KOPT-K1 (cell line): ENCODE measurements around the gene PYGO2.
"Not testable (repeated sequence)": the region's sequence is repeated elsewhere in the genome, so short reads cannot be mapped to it uniquely, and the experiment has no call there.

Experiments
- H3K27ac ChIP-seq: fragments of 200-600 bp; sonication (generic); 2 replicates; pipeline ENCODE4 v1.5.1; 2016; ENCODE audit warnings: antibody characterized with exemption, mild to moderate bottlenecking, low read depth, low read length; ENCODE audit not compliant: poor library complexity, severe bottlenecking
- H3K36me3 ChIP-seq: fragments of 200-600 bp; sonication (generic); 2 replicates; pipeline ENCODE4 v1.5.1; 2017; ENCODE audit warnings: antibody characterized with exemption, mild to moderate bottlenecking, low read length, moderate library complexity; ENCODE audit not compliant: insufficient read depth
- H3K9me3 ChIP-seq: fragments of 200-600 bp; sonication (generic); 2 replicates; pipeline ENCODE4 v1.5.1; 2017; ENCODE audit warnings: antibody characterized with exemption, low read length, mild to moderate bottlenecking; ENCODE audit not compliant: insufficient read depth, poor library complexity, severe bottlenecking

The PYGO2 gene

GRCh38 chr1:154992721-154993571 is 31.4 kb upstream of the PYGO2 start:
- Histone ChIP-seq H3K36me3 (peaks cover 32% of the 10 kb centered on the region), H3K9me3 (no peaks in the 10 kb centered on the region), H3K27ac (no peak overlapping the region)

GRCh38 chr1:154990276-154990675 is 28.7 kb upstream of the PYGO2 start:
- Histone ChIP-seq H3K27ac (no peak overlapping the region), H3K36me3 (peaks cover 48% of the 10 kb centered on the region), H3K9me3 (no peaks in the 10 kb centered on the region)

- Histone ChIP-seq H3K36me3 (peaks cover 48% of the 10 kb centered on the region), H3K27ac (no peak overlapping the region), H3K9me3 (no peaks in the 10 kb centered on the region)
Observed at GRCh38 chr1:154989195-154989860, 27.7 kb upstream of the PYGO2 start.

GRCh38 chr1:154988058-154988954 is 26.7 kb upstream of the PYGO2 start:
- H3K27ac ChIP-seq = no peak overlapping the region
- H3K9me3 ChIP-seq = no peaks in the 10 kb centered on the region
- H3K36me3 ChIP-seq = peaks cover 48% of the 10 kb centered on the region

- Histone ChIP-seq H3K36me3 (peaks cover 48% of the 10 kb centered on the region), H3K9me3 (no peaks in the 10 kb centered on the region), H3K27ac (no peak overlapping the region)
Observed at GRCh38 chr1:154987326-154987725, 25.7 kb upstream of the PYGO2 start.

GRCh38 chr1:154986736-154987135 is 25.2 kb upstream of the PYGO2 start:
- not testable (repeated sequence) for H3K9me3 ChIP-seq, H3K27ac ChIP-seq
- peaks cover 48% of the 10 kb centered on the region for H3K36me3 ChIP-seq

GRCh38 chr1:154983776-154984466 is 22.3 kb upstream of the PYGO2 start:
- H3K36me3 ChIP-seq = peaks cover 50% of the 10 kb centered on the region
- H3K27ac ChIP-seq = peak overlapping the region; percentile 59
- H3K9me3 ChIP-seq = no peaks in the 10 kb centered on the region

GRCh38 chr1:154982897-154983648 is 21.5 kb upstream of the PYGO2 start, which contains the start of gene FLAD1:
FLAD1 (plus strand) TSS chr1:154983344; CDS start chr1:154983695, 351 bp downstream.
- Histone ChIP-seq H3K27ac (peak within 1 kb of the TSS; percentile 59), H3K36me3 (peaks cover 48% of the 10 kb centered on the region), H3K9me3 (no peaks in the 10 kb centered on the region)

- H3K9me3 ChIP-seq = no peaks in the 10 kb centered on the region
- peaks cover 48% of the 10 kb centered on the region for H3K36me3 ChIP-seq
- peak overlapping the region; percentile 59 for H3K27ac ChIP-seq
Observed at GRCh38 chr1:154982341-154982740, 20.8 kb upstream of the PYGO2 start.

- Histone ChIP-seq H3K27ac (no peak overlapping the region), H3K9me3 (no peaks in the 10 kb centered on the region), H3K36me3 (peaks cover 42% of the 10 kb centered on the region)
Observed at GRCh38 chr1:154978360-154978759, 16.8 kb upstream of the PYGO2 start.

GRCh38 chr1:154977762-154978161 is 16.2 kb upstream of the PYGO2 start:
- peaks cover 43% of the 10 kb centered on the region for H3K36me3 ChIP-seq
- not testable (repeated sequence) for H3K27ac ChIP-seq, H3K9me3 ChIP-seq

- H3K27ac ChIP-seq = peak overlapping the region; percentile 92
- H3K36me3 ChIP-seq = peaks cover 39% of the 10 kb centered on the region
- H3K9me3 ChIP-seq = no peaks in the 10 kb centered on the region
Observed at GRCh38 chr1:154975409-154976059, 14.0 kb upstream of the PYGO2 start.

GRCh38 chr1:154974808-154975408 is 13.3 kb upstream of the PYGO2 start:
- Histone ChIP-seq H3K27ac (peak overlapping the region; percentile 92), H3K9me3 (no peaks in the 10 kb centered on the region), H3K36me3 (peaks cover 33% of the 10 kb centered on the region)
